ENCODE measurements around the gene GJA5.

Gene GJA5

GRCh38 chr1:147725685-147726084 lies 34.7 kb downstream of the GJA5 start:
- DNase-seq = no peak

DNA sequence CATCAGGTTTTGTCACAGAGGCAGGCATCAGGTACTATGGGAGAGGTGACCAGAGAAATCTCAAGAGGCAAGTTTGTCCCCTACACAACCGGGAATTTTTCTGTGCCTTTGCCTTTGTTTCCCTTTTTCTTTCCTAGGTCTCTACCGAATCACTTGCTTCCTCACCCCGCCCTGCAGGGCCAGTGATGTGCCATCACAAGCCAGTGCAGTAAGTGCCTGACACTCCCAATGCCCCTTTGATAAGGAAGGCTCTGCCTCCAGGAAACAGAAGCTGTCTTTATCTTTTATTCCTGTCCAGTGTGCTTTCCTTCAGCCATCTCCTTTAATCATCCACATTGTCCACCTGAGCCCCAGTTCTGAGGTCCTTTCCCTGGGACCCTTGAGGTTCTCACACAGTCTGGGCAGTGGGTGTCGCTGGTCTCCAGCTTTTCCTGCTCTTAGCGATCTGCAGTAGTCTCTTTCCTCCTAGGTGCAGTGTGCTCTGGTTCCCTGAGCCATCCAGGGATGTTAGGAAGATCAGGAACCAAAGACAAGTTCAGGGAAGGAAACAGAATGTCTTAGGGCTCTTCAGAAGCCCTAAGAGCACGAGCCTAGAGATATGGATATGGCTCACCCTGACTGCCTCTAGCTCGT lies 36.6 kb downstream of the GJA5 start:
- peak; percentile 1 for DNase-seq

GRCh38 chr1:147722124-147722523 lies 38.3 kb downstream of the GJA5 start:
- no peak for DNase-seq

DNA sequence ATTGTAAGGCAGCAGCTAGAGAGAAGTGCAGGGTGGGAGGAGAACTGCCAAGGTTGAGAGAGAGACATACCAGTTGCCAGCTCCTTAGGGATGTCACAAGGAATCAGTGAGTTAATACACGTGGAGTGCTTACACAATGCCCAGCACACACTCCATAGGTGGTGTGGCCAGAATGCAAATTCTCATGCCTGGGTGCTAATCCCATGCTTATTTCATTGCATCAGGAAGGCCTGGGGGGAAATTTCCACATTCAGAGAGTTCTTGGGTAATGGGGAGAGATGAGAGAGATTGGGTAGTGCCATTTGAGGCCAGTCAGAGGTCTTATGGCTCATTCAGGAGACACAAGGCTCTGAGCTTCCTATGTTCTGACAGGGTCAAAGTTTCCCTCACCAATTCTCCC lies 38.7 kb downstream of the GJA5 start:
- DNase-seq = no peak

DNA sequence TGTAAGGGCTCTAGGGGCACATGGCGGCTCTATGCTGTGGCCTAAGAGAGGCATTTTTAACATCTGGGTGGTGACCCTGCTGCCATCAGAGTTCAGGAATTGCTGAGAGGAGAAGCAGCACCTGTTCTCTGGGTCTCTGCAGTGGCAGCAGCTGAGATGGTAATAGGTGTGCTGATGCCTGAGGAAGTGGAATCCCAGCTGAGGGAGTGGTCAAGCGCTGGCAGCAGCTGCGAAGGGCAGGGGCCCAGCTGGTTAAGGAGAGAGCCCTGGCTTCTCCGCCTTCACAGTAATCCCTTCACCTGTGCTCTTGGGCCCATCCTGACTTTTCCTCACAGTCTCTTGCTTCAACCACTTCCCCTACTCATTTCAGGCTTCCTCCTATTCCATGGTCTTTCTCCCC lies 39.8 kb downstream of the GJA5 start:
- no peak for DNase-seq

DNA sequence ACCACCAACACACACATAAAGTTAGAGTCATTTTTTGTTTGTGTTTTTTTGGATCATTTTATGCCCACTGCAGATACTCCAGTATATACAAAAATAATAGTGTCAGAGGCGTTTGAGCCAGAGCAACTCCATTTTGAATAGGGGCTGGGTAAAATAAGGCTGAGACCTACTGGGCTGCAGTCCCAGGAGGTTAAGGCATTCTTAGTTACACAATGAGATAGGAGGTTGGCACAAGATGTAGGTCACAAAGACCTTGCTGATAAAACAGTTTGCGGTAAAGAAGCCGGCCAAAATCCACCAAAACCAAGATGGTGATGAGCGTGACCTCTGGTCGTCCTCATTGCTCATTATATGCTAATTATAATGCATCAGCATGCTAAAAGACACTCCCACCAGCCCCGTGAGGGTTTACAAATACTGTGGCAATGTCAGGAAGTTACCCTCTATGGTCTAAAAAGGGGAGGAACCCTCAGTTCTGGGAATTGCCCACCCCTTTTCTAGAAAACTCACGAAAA lies 40.6 kb downstream of the GJA5 start:
- DNase-seq = no peak

DNA sequence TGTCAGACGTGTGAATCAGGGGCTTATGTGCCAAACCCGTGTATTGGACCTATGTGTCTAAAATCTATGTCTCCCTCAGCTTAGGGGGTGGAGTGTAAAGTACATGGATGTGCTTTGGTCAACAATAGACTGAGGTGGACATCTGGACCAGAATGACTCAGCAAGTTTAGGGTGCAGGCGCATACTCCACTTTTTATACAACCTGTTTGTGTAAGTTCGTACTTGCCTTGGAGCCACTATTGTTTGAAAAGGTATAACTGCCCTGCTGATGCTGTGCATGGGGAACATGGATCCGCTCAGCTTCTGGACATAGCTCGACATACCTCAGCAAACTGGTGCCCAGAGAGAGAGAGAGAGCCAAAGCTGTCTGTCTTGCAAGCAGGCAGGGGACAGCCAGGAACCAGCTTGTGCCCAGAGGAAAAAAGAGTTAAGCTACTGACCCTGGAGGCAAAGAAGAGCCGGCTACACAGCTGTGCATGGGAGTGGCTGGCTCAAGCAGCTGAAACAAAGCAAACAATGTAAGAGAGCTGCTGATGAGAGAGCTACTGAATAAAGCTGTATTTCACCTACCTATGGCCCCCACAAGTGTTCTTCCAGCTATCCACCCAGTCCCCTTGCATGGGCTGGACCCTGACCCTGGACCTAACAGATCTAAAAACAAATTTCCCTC lies 41.2 kb downstream of the GJA5 start:
- DNase-seq = no peak

DNA sequence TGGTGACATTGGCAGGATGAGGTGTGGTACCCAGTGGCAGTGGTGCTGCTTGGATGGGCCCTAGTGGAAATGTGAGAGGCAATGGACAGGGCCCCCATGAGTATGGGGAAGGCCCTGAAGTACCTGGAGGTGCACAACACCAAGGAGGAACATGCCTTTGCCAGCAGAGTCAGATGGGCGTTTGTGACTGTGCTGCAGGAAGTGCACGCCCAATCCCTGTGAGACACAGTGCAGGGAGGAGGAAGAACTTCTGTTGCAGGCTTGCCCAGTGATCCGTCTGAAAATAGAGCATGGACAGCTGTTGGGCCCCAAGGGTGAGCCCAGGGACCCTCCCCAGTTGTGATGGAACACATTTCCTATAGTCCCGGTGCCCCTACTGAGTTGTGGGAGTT lies 42.7 kb downstream of the GJA5 start:
- DNase-seq = no peak

DNA sequence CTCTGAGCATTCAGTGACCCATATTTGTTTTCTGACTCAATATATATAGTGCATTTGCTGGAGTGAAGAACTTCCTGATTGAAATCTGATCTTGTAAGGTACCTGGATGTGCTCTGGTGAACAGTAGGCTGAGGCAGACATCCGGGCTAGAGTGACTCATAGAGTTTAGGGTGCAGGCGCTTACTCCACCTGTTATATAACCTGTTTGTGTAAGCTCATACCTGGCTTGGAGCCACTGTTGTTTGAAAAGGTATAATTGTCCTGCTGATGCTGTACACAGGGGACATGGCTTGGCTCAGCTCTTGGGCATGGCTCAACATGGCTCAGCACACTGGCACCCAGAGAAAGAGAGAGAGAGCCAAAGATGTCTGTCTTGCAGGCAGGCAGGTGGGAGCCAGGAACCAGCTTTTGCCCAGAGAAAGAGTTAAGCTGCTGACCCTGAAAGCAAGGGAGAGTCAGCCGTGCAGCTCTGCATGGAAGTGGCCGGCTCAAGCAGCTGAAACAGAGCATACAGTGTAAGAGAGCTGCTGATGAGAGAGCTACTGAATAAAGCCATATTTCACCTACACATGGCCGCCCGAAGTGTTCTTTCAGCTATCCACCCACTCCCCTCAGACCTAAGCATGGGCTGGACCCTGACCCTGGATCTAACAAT lies 43.2 kb downstream of the GJA5 start:
- no peak for DNase-seq

DNA sequence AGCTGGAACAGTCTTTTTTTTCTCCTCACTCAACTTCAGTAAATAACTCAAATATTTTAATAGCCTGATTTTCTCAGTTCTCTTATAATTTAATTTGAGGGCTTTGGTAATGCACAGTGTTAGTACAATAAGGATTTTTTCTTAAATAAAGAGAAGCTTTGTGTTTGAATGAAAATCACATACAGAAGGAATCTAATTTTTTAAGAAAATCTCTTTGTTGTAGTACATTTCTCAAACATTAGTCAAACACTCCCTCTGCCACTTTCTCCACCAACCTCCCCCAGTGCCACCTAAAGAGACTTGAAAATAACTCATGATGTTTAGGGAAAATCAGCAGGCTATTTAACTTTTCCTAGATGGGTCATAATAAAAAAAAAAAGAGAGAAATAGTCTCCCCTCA lies 47.8 kb downstream of the GJA5 start:
- DNase-seq = no peak

Data from activated CD4-positive, alpha-beta T cell treated with anti-CD3 and anti-CD28 coated beads, Interleukin-2, amount 50 U/mL, for 16 hours (primary cell).